Measurements from ENCODE around the gene CD99L2.

The CD99L2 gene

GRCh38 chrX:150777328-150777992 is 121.0 kb downstream of the CD99L2 start:
- DNase-seq, result no peak

GRCh38 chrX:150775569-150776350 is 122.7 kb downstream of the CD99L2 start:
- no peak for DNase-seq

- DNase-seq, result no peak
These were observed 123.5 kb downstream of the CD99L2 start for GRCh38 chrX:150774798-150775568.

- DNase-seq, result no peak
These were observed 124.8 kb downstream of the CD99L2 start for GRCh38 chrX:150773634-150774033.

- DNase-seq, result no peak
These were observed 125.4 kb downstream of the CD99L2 start for GRCh38 chrX:150773117-150773516.

GRCh38 chrX:150772150-150772970 is 126.1 kb downstream of the CD99L2 start:
- DNase-seq, result no peak

GRCh38 chrX:150771116-150771515 is 127.4 kb downstream of the CD99L2 start:
- DNase-seq, result no peak

- no peak for DNase-seq
These were observed 127.8 kb downstream of the CD99L2 start for GRCh38 chrX:150770623-150771022.

- no peak for DNase-seq
These were observed 129.1 kb downstream of the CD99L2 start for GRCh38 chrX:150769408-150769807.

GRCh38 chrX:150768580-150769190 is 129.8 kb downstream of the CD99L2 start:
- no peak for DNase-seq

- DNase-seq, result no peak
These were observed 130.4 kb downstream of the CD99L2 start for GRCh38 chrX:150768132-150768485.

- DNase-seq, result no peak
These were observed 130.9 kb downstream of the CD99L2 start for GRCh38 chrX:150767475-150768131.

GRCh38 chrX:150767045-150767395 is 131.4 kb downstream of the CD99L2 start:
- no peak for DNase-seq

GRCh38 chrX:150766351-150767044 is 132.0 kb downstream of the CD99L2 start:
- DNase-seq, result no peak

- no peak for DNase-seq
These were observed 132.6 kb downstream of the CD99L2 start for GRCh38 chrX:150765782-150766350.

GRCh38 chrX:150765237-150765636 is 133.2 kb downstream of the CD99L2 start:
- DNase-seq, result no peak

- DNase-seq, result no peak
These were observed 134.7 kb downstream of the CD99L2 start for GRCh38 chrX:150763810-150764209.

GRCh38 chrX:150763303-150763797 is 135.1 kb downstream of the CD99L2 start:
- no peak for DNase-seq

- no peak for DNase-seq
These were observed 136.0 kb downstream of the CD99L2 start for GRCh38 chrX:150762258-150763165.

- no peak for DNase-seq
These were observed 136.7 kb downstream of the CD99L2 start for GRCh38 chrX:150761819-150762216.
